ENCODE data around the gene TUBGCP2. TPM values are rescaled to one million over a fixed set of nuclear protein-coding genes. Genes with fewer than 3 reads are reported as not detected.
A peak's percentile ranks its signal among the peaks of the same experiment; 100 is the strongest.
"Not testable (repeated sequence)": the region's sequence is repeated elsewhere in the genome, so short reads cannot be mapped to it uniquely, and the experiment has no call there.

TUBGCP2 gene
- total RNA-seq, 2 donors from 2014 or later, result 33.6 to 36.6 TPM

GRCh38 chr10:133327651-133328357 is 19.1 kb upstream of the TUBGCP2 start:
- no peak for DNase-seq
- intact Hi-C loops (cut with DNase I), result loop anchor here in 1 of 2 donors (2.0 to 5.0 kb wide), 2 partner anchors 67 to 279 kb away; partner anchors contain the start of gene MTG1
- ATAC-seq, result no peak

DNA sequence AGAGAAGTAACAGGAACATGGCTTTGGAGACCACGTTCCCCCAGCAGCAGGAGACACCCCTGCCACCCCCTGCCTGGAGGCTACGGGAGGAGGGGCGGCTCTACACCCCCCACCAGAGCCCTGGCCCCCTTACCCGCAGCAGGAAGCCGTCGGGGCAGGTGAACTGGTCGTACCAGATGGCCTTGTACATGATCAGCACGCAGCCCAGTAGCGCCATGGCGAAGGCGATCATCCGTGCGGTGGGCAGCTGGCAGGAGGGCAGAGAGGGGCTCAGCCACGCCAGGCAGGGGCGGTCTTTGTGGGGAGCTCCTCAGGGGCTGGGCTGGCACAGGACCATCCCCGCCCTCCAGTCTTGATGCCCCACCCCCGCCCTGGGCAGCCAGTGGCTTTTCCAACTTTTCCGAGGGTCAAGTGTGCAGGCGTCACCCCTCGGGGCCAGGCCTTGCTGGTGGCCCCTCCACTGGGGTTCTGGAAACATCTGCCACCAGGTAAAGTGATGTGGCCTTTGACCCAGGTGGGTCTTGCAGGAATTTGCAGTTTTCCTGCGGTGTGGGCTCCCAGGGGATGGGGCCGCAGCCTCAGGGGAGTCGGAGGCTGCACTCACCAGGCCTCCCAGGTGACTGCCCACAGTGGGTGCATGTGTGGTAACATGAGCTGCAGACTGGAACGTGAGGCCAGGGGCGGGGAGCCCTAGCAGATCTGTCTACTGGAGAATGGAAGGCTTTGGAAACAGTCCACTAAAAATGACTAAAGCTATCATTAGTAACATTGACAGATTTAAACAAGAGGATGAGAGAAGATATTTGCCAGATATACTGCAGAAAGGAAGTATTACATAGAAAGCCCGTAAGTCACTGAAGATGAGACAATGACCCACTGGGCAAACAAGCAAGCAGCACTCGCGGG is 18.3 kb upstream of the TUBGCP2 start:
- intact Hi-C loops (cut with DNase I), result loop anchor here in 1 of 2 donors (5.0 kb wide), 1 partner anchor 280 kb away; no protein-coding TSS in a partner anchor
- no peak for DNase-seq
- no peak for ATAC-seq

GRCh38 chr10:133326223-133326551 is 17.5 kb upstream of the TUBGCP2 start:
- no peak for ATAC-seq
- intact Hi-C loops (cut with DNase I), result loop anchor here in 1 of 2 donors (5.0 kb wide), 1 partner anchor 281 kb away; no protein-coding TSS in a partner anchor
- no peak for DNase-seq

DNA sequence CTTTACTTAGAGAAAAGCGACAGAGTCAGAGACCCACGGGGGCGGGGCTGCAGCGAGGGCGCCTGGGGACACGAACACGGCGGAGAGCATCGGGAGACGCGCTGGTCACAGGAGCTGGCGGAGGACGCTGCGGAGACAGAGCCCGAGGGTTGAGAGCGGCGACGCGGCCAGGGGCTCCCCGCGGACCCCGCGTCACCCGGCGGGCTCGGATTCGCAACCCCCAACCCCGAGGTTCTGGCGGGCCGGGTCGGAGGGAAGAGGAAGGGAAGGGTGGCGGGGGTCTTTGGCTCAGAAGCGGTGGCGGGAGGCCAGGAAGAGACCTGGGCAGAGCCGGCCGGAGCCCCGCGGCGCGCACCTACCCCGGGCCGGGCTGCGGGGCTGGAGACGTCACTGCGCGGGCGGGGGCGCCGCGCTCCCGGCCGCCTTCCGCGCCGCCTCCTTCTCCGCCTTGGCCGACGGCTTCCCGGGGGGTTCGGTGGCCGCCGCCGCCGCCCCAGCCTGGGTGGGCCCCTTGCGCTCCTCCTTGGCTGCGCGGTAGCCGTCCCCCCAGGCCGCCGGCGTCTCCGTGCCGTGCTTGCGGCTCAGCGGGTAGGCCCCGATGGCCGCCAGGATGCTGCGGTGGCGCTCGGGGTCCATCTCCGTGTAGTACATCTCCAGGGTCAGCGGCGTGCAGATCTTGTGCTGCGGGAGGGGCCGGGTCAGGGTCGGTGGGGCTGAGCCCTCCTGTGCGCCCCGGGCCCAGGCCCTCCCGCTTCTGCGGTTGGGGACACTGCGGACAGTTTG is 17.0 kb upstream of the TUBGCP2 start:
- intact Hi-C loops (cut with DNase I), result loop anchor here in 1 of 2 donors (5.0 kb wide), 1 partner anchor 282 kb away; no protein-coding TSS in a partner anchor
- peak in 1 of 2 donors; percentile 22 for ATAC-seq
- no peak for DNase-seq

GRCh38 chr10:133324857-133325260 is 16.2 kb upstream of the TUBGCP2 start:
- intact Hi-C loops (cut with DNase I), result loop anchor here in 1 of 2 donors (5.0 kb wide), 1 partner anchor 282 kb away; no protein-coding TSS in a partner anchor
- no peak for ATAC-seq
- no peak for DNase-seq

- intact Hi-C loops (cut with DNase I), result no loop called here
- DNase-seq (no peak), ATAC-seq (peak; percentile 53 to 83)
Observed at GRCh38 chr10:133324198-133324792, 15.6 kb upstream of the TUBGCP2 start.

- DNase-seq; intact Hi-C loops (cut with DNase I); ATAC-seq: not testable (repeated sequence)
Observed at GRCh38 chr10:133322064-133322709, 13.5 kb upstream of the TUBGCP2 start.

DNA sequence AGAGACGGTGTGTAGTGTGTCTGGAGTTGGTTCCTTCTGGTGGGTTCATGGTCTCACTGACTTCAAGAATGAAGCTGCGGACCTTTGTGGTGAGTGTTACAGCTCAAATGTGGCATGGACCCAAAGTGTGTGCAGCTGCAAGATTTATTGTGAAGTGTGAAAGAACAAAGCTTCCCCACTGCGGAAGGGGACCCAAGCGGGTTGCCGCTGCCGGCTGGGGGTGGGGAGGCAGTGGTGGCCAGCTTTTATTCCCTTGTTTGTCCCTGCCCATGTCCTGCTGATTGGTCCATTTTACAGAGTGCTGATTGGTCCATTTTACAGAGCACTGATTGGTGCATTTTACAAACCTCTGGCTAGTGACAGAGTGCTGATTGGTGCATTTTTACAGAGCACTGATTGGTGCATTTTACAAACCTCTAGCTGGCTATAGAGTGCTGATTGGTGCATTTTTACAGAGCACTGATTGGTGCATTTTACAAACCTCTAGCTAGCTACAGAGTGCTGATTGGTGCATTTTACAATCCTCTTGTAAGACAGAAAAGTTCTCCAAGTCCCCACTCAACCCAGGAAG is 12.3 kb upstream of the TUBGCP2 start:
- intact Hi-C loops (cut with DNase I); ATAC-seq; DNase-seq: not testable (repeated sequence)

DNA sequence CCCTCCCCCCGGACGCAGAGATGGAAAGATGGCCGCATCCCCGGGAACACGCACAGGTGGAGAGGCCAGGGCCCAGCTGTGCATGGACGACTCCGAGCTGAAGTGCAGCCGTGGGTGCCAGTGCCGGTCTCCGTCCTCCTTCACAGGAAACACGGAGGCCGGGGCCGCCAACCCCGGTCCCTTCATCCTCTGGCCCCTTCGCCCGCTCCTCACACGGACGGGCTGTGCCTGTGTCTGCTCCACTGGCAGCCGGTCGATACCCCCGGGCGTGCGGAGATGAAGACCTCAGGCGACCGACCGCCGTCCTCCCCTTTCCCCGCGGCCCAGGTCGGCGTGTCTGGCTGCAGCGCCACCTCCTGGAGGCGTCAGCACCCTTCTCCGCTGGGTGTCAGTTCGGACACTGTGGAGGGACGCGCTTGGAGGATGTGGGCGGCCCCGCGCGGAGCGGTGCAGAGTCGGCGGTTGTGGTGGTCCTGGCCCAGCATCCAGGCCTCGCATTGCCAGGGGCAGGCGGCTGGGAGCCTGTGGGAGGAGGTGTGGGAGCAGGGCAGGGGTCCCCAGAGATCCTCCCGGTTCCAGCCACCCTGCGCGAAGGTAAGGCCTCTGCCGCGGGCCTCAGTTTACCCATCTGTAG is 9.9 kb upstream of the TUBGCP2 start:
- intact Hi-C loops (cut with DNase I), result no loop called here
- DNase-seq, result peak; percentile 60
- peak; percentile 88 to 89 for ATAC-seq

- intact Hi-C loops (cut with DNase I), result no loop called here
- no peak for DNase-seq
- ATAC-seq, result no peak
Observed at GRCh38 chr10:133316732-133317131, 8.1 kb upstream of the TUBGCP2 start.

GRCh38 chr10:133316266-133316665 is 7.6 kb upstream of the TUBGCP2 start:
- intact Hi-C loops (cut with DNase I), result no loop called here
- DNase-seq (no peak), ATAC-seq (no peak)

DNA sequence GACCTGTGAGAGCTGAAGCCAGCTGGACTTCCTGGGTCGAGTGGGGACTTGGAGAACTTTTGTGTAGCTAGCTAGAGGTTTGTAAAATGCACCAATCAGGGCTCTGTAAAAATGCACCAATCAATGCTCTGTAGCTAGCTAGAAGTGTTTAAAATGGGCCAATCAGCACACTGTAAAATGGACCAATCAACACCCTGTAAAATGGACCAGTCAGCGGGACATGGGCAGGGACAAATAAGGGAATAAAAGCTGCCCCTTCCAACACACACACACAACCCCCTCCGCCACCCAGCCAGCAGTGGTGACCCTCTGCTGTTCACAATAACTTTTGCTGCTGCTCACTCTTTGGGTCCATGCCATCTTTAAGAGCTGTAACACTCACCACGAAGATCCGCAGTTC is 7.2 kb upstream of the TUBGCP2 start:
- intact Hi-C loops (cut with DNase I), result no loop called here
- DNase-seq (no peak), ATAC-seq (no peak)

- DNase-seq, result no peak
- no peak for ATAC-seq
- intact Hi-C loops (cut with DNase I), result no loop called here
Observed at GRCh38 chr10:133314911-133315310, 6.2 kb upstream of the TUBGCP2 start.

GRCh38 chr10:133313192-133313591 is 4.5 kb upstream of the TUBGCP2 start:
- intact Hi-C loops (cut with DNase I), result no loop called here
- no peak for DNase-seq
- no peak for ATAC-seq

DNA sequence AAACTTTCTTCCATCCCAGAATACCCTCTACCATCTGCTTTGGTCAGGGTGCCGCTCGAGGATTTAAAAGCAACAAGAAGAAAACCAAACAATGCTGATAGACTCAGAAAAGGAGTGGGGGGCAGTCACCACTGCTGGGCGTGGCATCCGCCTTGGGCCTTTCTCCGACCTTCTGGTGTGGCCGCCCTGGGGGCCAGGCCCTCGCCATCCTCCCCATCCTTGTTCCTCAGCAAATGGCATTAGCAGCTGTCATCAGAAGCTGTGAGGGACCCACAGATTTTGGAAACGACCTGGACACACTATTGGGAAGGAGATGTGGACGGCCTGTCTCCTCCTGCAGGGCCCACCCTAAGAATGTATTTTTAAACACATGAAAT is 4.1 kb upstream of the TUBGCP2 start:
- no peak for ATAC-seq
- intact Hi-C loops (cut with DNase I), result no loop called here
- no peak for DNase-seq

- intact Hi-C loops (cut with DNase I), result no loop called here
- ATAC-seq, result no peak
- DNase-seq, result no peak
Observed at GRCh38 chr10:133312016-133312768, 3.5 kb upstream of the TUBGCP2 start.

DNA sequence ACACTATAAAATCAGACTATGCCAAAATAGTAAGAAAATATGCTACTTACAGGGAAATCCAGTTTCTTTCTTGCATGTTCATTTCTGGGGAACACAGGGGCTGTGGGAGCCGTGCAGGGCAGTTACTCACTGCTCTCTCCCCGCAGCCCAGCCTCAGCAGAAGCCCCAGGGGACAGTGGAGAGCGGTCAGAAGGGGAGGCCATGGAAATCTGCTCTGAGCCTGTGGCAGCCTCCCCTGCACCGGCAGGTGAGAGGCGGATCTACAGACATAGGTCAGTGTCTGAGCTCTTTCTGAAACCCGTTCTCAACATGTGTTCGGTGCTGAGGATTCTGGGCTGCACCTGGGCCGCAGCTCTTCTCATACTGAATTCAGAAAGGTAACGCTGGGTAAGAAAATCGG is 2.9 kb upstream of the TUBGCP2 start:
- intact Hi-C loops (cut with DNase I), result no loop called here
- no peak for ATAC-seq
- DNase-seq, result no peak

Measured in left cardiac atrium (tissue), 4 donors.